Globus pallidus (tissue), 1 donor: ENCODE measurements around the gene MYO1A.

Source experiments
- DNase-seq: peaks from one replicate; pipeline ENCODE4 v3.0.0-alpha.2; 2015; ENCODE audit warnings: low spot score

MYO1A gene

GRCh38 chr12:57012600-57013465, 37.1 kb downstream of the MYO1A start:
- no peak for DNase-seq

GRCh38 chr12:57011438-57012424, 38.2 kb downstream of the MYO1A start:
- DNase-seq, result no peak

GRCh38 chr12:57010627-57011247, 39.2 kb downstream of the MYO1A start:
- no peak for DNase-seq

GRCh38 chr12:57009949-57010626, 39.8 kb downstream of the MYO1A start:
- DNase-seq, result no peak

GRCh38 chr12:57008178-57008577, 41.8 kb downstream of the MYO1A start:
- DNase-seq, result peak; percentile 50

- no peak for DNase-seq
Observed at GRCh38 chr12:57006809-57007475, 43.0 kb downstream of the MYO1A start.

- DNase-seq, result peak; percentile 53
Observed at GRCh38 chr12:57005980-57006808, 43.7 kb downstream of the MYO1A start, which contains the start of gene ZBTB39. Gene ZBTB39, minus strand, starts transcription at chr12:57006546. Its CDS starts 1,629 bp downstream, at chr12:57004917.

- DNase-seq, result no peak
Observed at GRCh38 chr12:57004651-57005050, 45.3 kb downstream of the MYO1A start.

GRCh38 chr12:57003395-57003794, 46.5 kb downstream of the MYO1A start:
- no peak for DNase-seq

- peak; percentile 25 for DNase-seq
Observed at GRCh38 chr12:57001448-57001906, 48.5 kb downstream of the MYO1A start.

GRCh38 chr12:57000393-57000792, 49.5 kb downstream of the MYO1A start:
- DNase-seq, result no peak

GRCh38 chr12:56999456-56999855, 50.5 kb downstream of the MYO1A start:
- DNase-seq, result no peak

- DNase-seq, result no peak
Observed at GRCh38 chr12:56998981-56999380, 50.9 kb downstream of the MYO1A start.

GRCh38 chr12:56998316-56998715, 51.6 kb downstream of the MYO1A start:
- no peak for DNase-seq

- DNase-seq, result no peak
Observed at GRCh38 chr12:56996793-56997545, 53.0 kb downstream of the MYO1A start.

- DNase-seq, result no peak
Observed at GRCh38 chr12:56995930-56996496, 53.9 kb downstream of the MYO1A start.

- no peak for DNase-seq
Observed at GRCh38 chr12:56995201-56995929, 54.6 kb downstream of the MYO1A start.

- no peak for DNase-seq
Observed at GRCh38 chr12:56994231-56994746, 55.6 kb downstream of the MYO1A start.
